Heart right ventricle (tissue), 16 donors: ENCODE results near the gene ZNF670. TPM values are rescaled to one million over a fixed set of nuclear protein-coding genes. Genes with fewer than 3 reads are reported as not detected.

ENCODE experiments used
- ATAC-seq, 8 donors: fragments of 200-7000 bp; cut with Tn5 transposase; one replicate each; pipeline ENCODE4 v1.9.1; 2020; ENCODE audit warnings: mild to moderate bottlenecking in 8 of 8, moderate library complexity in 8 of 8, moderate number of reproducible peaks in 1 of 8
- DNase-seq, 2 donors: peaks; one replicate each; pipeline ENCODE4 v3.0.0-alpha.2; 2020
- H3K27ac ChIP-seq, 10 donors: fragments of 200-600 bp; sonication (generic) in 2 of 10; one replicate each; pipeline versions ENCODE4 v1.5.0 to v1.8.0; 2020 to 2022; ENCODE audit warnings: mild to moderate bottlenecking in 3 of 10
- H3K27me3 ChIP-seq, 7 donors: fragments of 200-600 bp; one replicate each; pipeline ENCODE4 v1.8.0; 2021 to 2022; ENCODE audit warnings: mild to moderate bottlenecking in 2 of 7
- H3K36me3 ChIP-seq, 9 donors: fragments of 200-600 bp; sonication (generic) in 1 of 9; one replicate each; pipeline versions ENCODE4 v1.5.0 to v1.8.0; 2020 to 2022; ENCODE audit warnings: mild to moderate bottlenecking in 2 of 9
- H3K4me1 ChIP-seq, 9 donors: fragments of 200-600 bp; sonication (generic) in 1 of 9; one replicate each; pipeline versions ENCODE4 v1.5.0 to v1.8.0; 2020 to 2022; ENCODE audit warnings: mild to moderate bottlenecking in 4 of 9
- H3K4me3 ChIP-seq, 10 donors: fragments of 200-600 bp; sonication (generic) in 2 of 10; one replicate each; pipeline versions ENCODE4 v1.5.0 to v1.8.0; 2020 to 2022; ENCODE audit warnings: mild to moderate bottlenecking in 7 of 10, moderate library complexity in 2 of 10
- H3K9me3 ChIP-seq, 11 donors: fragments of 200-600 bp in 10 of 11; sonication (generic) in 2 of 11; one replicate each; pipeline versions ENCODE4 v1.5.0 to v1.8.0; 2013 to 2022; ENCODE audit warnings: mild to moderate bottlenecking in 2 of 11, control low read depth in 1 of 11, moderate library complexity in 1 of 11
- CTCF ChIP-seq, 9 donors: fragments of 200-600 bp; sonication (generic) in 2 of 9; IDR thresholded peaks; one replicate each; pipeline versions ENCODE4 v1.5.0 to v1.8.0; 2021 to 2022; ENCODE audit warnings: antibody characterized with exemption in 9 of 9, mild to moderate bottlenecking in 5 of 9, moderate library complexity in 1 of 9
- WGBS, 2 donors: extraction: QIAGEN DNeasy Blood & Tissue Kit; methylation state at CpG; one replicate each; pipeline ENCODE4 v1.1.7; 2013; ENCODE audit warnings: inconsistent platforms in 1 of 2; 5-methylcytosine and 5-hydroxymethylcytosine counted together
- intact Hi-C, 10 donors: fragments of 100-400 bp; cut with DNase I; formaldehyde crosslinking; loops; one replicate each; pipeline versions ENCODE4 v1.11.1 to v1.14.2; 2022
- polyA plus RNA-seq, 2 donors: library from polyadenylated mRNA; stranded (reverse); fragments of 200-250 nt; gene quantifications; one replicate each; pipeline ENCODE4 v1.2.3, GENCODE V29; 2013
- total RNA-seq, 10 donors: library from RNA; stranded (reverse); fragmentation: NEBNext Ultra II Directional in 3 of 10; extraction: Animal tissue kit (Norgen Biotek cat#: 25700) in 3 of 10; gene quantifications; one replicate each; pipeline versions ENCODE4 v1.2.1 to v1.2.4, GENCODE V29; 2021 to 2023
- donor health status: Arrhythmogenic right ventricular cardiomyopathy.
- donor health status: ischemic (EF 13 %, LVEDD 7.1; RV severe dilation, severe dysfunction).
- donor health status: healthy with polysubstance abuse.
- donor health status: DM: no; HTN: yes; CAD: no.
- donor health status: DM: no; HTN: no; CAD: no.
- donor health status: ischemic (EF 25% LVEDD 6.9; RV normal size, moderate dysfunction).
- donor health status: ischemic (EF 25% LVEDD 5.7; RV mildly dilated, moderate dysfunction).
- donor health status: healthy.
- donor health status: DM: yes; HTN: yes; CAD: no.
- donor health status: Ischemic cardiomyopathy.
- donor health status: ischemic (EF 35%, LVEDD 5.7; RV mildly dilated, moderate dysfunction).
- donor health status: nonischemic (EF 11% LVEDD 7.7; RV severe dilation, severe dysfunction).
- donor health status: DM: yes; HTN: yes; CAD: no.
- donor health status: PGD.
- donor health status: ischemic (EF 29% LVEDD 5.4; RV normal size, mild dysfunction).
- donor health status: nonischemic (EF 23%, LVEDD 6.1; RV moderate dilation, normal function).

Gene ZNF670
- total and polyA plus RNA-seq, 12 donors: 0.42 to 1.6 (median 1.3) TPM

DNA sequence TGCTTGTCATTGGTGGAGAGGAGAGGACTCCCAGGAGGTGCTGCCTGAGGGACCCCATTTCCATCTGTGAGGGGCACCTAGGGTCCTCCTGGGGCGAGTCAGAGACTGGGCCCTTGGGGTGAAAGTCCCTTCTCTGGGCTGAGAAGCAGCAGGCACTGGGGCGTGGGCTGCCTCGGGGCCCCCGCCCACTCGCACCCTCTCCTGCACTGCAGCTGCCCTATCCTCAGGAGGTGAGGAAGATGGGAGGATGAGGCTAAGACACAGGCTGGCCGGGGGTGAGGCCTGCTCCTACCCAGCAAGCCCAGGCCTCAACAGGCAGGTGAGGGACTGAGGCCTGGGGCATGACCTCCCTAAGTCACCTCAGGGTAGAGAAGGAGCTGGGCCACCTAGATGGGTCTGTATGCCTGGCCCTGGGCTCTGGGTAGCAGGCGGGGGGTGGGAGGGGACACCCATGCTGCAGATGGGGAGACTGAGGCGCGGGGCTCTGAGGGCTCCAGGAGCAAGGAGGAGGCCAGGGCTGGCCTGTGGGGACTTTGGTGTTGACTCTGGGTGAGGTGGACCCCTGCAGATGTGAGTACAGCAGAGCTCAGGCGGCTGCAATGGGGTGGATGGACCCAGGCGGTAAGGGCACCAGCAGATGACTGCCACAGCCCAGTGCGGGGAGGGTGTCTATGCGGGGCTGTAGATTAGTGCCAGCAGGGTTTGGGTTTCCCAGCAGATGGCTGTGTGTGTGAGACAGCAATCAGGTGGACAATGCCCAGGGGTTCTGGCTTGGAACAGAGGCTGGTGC is 35.9 kb upstream of the ZNF670 start:
- no peaks in the 10 kb centered on the region for H3K9me3 ChIP-seq
- DNase-seq: no peak
- no peak overlapping the region for H3K4me3 ChIP-seq
- intact Hi-C loops: loop anchor here in 1 of 10 donors (5.0 kb wide), 1 partner anchor 37 kb away; the partner anchor contains the start of gene ZNF670
- H3K36me3 ChIP-seq: no peaks in the 10 kb centered on the region
- no peak overlapping the region for H3K27ac ChIP-seq
- TF ChIP-seq CTCF (IDR thresholded peaks at IDR 0.05): no peak
- peaks cover 3 to 20% (median 15%) of the 10 kb centered on the region in 9 donors for H3K4me1 ChIP-seq
- peaks cover 0 to 31% (median 0%) of the 10 kb centered on the region in 7 donors for H3K27me3 ChIP-seq
- WGBS, 2 donors: 93 to 94% methylated on average over 13 of the region's 13 CpGs
- ATAC-seq: no peak

GRCh38 chr1:247113733-247114271 is 35.2 kb upstream of the ZNF670 start:
- H3K27me3 ChIP-seq: peaks cover 0 to 36% (median 0%) of the 10 kb centered on the region in 7 donors
- no peaks in the 10 kb centered on the region for H3K9me3 ChIP-seq
- H3K36me3 ChIP-seq: no peaks in the 10 kb centered on the region
- intact Hi-C loops: loop anchor here in 1 of 10 donors (5.0 kb wide), 1 partner anchor 37 kb away; the partner anchor contains the start of gene ZNF670
- H3K4me3 ChIP-seq: no peak overlapping the region
- peaks cover 3 to 20% (median 15%) of the 10 kb centered on the region in 9 donors for H3K4me1 ChIP-seq
- DNase-seq (no peak), ATAC-seq (no peak)
- TF ChIP-seq CTCF (IDR thresholded peaks at IDR 0.05): no peak
- H3K27ac ChIP-seq: no peak overlapping the region
- 96% methylated on average over 5 of the region's 5 CpGs for WGBS, 2 donors

DNA sequence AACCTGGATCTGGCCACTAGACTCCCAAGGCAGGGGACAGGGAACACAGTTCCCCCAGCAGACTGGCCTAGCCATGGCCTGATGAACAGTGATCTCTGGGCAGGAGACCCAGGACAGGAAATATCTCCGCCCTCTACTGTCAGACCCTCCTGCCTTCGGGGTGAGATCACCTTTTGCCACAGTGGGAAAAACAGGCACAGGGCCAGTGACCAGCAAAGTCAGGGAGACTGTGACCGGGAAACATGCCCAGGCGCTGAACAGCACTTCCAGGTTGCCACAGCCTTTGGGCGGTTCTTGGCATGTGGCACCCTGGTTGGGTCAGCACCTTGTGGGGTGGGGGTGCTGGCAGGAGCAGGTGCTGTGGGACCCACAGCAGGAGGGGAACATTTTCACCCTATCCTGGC is 34.5 kb upstream of the ZNF670 start:
- Histone ChIP-seq H3K9me3 (no peaks in the 10 kb centered on the region), H3K36me3 (no peaks in the 10 kb centered on the region), H3K4me1 (peaks cover 3 to 20% (median 15%) of the 10 kb centered on the region in 9 donors), H3K27ac (peak overlapping the region in 2 of 10 donors; percentile 84 to 87), H3K27me3 (peaks cover 0 to 36% (median 0%) of the 10 kb centered on the region in 7 donors), H3K4me3 (no peak overlapping the region)
- no peak for TF ChIP-seq CTCF (IDR thresholded peaks at IDR 0.05)
- intact Hi-C loops: loop anchor here in 1 of 10 donors (5.0 kb wide), 1 partner anchor 36 kb away; the partner anchor contains the start of gene ZNF670
- DNase-seq: peak; percentile 16 to 24
- peak in 2 of 8 donors; percentile 13 to 21 for ATAC-seq
- WGBS, 2 donors: 60 to 68% methylated on average over 5 of the region's 5 CpGs

GRCh38 chr1:247112479-247112781 is 33.8 kb upstream of the ZNF670 start:
- 52 to 63% methylated on average over 9 of the region's 9 CpGs for WGBS, 2 donors
- intact Hi-C loops: loop anchor here in 1 of 10 donors (5.0 kb wide), 1 partner anchor 35 kb away; the partner anchor contains the start of gene ZNF670
- no peak for DNase-seq
- H3K36me3 ChIP-seq: no peaks in the 10 kb centered on the region
- no peaks in the 10 kb centered on the region for H3K9me3 ChIP-seq
- peaks cover 3 to 20% (median 15%) of the 10 kb centered on the region in 9 donors for H3K4me1 ChIP-seq
- H3K4me3 ChIP-seq: peak overlapping the region; percentile 65 to 86 (median 72)
- H3K27me3 ChIP-seq: peaks cover 0 to 36% (median 0%) of the 10 kb centered on the region in 7 donors
- TF ChIP-seq CTCF (IDR thresholded peaks at IDR 0.05): no peak
- peak overlapping the region in 7 of 10 donors; percentile 79 to 89 (median 84) for H3K27ac ChIP-seq
- ATAC-seq: peak in 1 of 8 donors; percentile 10
